Smooth muscle cell of the brain vasculature (primary cell): ENCODE measurements around the gene WDR49.

ENCODE experiments used
- DNase-seq: peaks from one replicate; pipeline ENCODE4 v3.0.0-alpha.2; 2012; ENCODE audit warnings: low read depth, low spot score

Gene WDR49

DNA sequence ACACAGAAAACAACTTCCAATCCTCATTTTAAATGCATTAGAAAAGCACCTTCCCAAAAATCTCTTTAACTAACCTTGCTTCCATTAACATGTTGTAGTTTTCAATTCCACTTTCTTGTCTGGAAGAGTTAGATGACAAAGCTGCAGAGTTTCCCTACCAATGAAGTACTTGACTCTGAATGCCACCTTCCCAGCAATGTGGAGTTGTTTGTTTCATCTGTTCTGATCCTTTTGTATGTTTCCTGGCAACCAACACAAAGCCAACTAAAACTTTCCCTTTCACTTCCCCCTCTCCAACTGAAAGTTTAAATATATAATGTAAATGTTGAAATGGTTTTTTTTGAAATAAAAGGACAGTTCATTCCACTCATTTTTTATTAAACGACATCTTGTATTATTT lies at the start of gene WDR49:
Gene WDR49, minus strand, starts transcription at position 183 of the 400 bp plus-strand sequence. CDS start 517 bp downstream, outside the sequence.
- no peak for DNase-seq

DNA sequence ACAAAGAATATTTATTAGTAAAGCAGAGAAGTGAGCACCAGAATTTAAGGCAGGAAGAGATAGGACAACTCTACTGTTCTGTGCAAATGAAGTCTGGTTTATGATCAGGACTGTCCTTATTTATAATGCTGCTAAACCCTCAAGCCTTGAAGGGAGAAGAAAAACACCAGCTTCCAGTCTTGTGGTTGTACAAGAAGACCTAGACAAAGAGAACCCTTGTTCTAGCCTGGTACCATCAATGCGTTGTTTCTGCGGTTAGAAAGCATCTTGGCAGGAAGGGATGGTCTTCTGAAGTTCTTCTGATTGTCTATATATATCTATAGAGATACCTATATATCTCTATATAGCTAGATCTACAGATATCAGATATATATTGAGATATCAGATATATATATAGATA lies 47.2 kb upstream of the WDR49 start:
- no peak for DNase-seq

GRCh38 chr3:167700046-167700445 lies 46.3 kb upstream of the WDR49 start:
- no peak for DNase-seq

DNA sequence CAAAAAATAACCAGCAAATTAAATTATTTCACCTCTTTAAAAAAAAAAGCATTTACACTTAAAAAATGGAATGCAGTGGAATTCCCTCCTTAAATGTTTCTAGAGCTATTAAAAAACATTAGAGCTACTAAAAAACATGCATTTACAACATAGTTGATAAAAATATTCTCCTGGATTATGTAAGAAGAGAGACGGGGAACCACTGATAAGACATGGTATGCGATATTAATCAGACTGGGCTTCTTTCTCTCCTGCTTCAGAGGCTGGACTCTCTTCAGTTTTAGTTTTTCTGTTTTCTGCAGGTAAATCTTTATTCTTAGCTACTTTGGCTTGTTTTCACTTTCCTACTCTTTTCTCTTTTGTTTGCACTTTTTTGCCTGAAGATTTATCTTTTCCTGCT lies 40.4 kb upstream of the WDR49 start:
- no peak for DNase-seq

GRCh38 chr3:167691366-167691765 lies 37.6 kb upstream of the WDR49 start:
- no peak for DNase-seq

- peak; percentile 32 for DNase-seq
Observed at GRCh38 chr3:167684388-167684993, 30.7 kb upstream of the WDR49 start.

- no peak for DNase-seq
Observed at GRCh38 chr3:167679526-167679925, 25.8 kb upstream of the WDR49 start.

- DNase-seq: no peak
Observed at GRCh38 chr3:167675848-167676247, 22.1 kb upstream of the WDR49 start.

- no peak for DNase-seq
Observed at GRCh38 chr3:167673221-167673620, 19.5 kb upstream of the WDR49 start.

DNA sequence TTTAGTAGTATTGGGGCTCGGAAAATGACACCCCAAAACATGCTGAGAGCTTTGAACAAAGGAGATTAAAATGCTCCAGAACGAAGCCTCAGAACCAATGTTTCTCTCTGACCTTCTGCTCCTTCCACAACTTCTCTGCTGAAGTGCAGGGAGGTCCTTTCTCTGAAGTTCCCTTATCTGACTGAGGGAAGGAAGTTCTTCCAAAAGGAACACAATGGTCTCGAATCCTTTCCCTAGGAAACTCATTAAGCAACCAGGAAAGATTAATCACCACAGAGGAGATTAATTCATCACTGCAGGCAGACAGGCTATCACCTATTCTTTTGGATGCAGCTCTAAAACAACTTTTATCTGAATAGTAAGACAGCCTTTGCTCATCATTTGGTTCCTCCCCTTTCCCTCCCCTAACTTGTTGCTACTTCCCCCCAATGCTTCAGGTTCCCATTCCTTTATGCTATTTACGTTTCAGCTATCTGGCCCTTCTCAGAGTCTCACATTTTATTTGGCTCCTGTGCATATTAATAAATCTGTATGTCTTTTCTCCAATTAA lies 18.2 kb upstream of the WDR49 start:
- DNase-seq: no peak

- DNase-seq: no peak
Observed at GRCh38 chr3:167669699-167670098, 16.0 kb upstream of the WDR49 start.

- DNase-seq: no peak
Observed at GRCh38 chr3:167668651-167669050, 14.9 kb upstream of the WDR49 start.

DNA sequence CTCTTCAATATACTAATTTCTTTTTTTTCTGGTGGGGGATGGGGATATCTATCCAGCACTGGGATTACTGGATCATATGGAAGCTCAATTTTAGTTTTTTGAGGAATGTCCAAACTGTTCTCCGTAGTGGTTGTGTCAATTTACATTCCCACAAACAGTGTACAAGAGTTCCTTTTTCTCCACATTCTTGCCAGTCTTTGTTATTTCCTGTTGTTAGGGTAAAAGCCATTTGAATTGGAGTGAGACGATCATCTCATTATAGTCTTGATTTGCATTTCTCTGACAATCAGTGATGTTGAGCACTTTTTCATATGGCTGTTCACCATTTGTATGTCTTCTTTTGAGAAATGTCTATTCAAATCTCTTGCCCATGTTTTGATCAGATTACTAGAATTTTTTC lies 12.8 kb upstream of the WDR49 start:
- no peak for DNase-seq

DNA sequence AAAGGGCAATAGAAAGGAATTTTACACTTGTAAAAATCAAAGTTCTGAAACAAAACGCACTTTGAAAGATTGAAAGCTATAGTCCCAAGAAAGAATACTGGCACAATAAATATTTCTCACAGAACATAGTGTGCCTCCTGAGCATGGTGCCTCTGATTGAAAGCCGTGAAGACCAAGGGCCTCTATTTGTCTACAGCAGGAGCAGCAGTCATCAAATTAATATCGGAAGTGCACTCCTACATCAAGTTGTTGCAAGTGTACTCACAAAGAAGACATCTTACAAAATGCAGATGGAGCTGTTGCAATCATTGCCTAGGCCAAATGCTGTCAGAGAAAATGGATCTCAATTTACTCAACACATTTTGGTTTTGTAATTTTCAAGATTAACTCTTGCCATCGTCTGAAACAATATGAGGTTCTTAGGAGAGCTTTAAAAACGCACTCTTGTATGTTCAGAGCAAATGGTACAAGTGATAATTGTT lies 9.2 kb upstream of the WDR49 start:
- no peak for DNase-seq

- DNase-seq: no peak
Observed at GRCh38 chr3:167657684-167658225, 4.0 kb upstream of the WDR49 start.

DNA sequence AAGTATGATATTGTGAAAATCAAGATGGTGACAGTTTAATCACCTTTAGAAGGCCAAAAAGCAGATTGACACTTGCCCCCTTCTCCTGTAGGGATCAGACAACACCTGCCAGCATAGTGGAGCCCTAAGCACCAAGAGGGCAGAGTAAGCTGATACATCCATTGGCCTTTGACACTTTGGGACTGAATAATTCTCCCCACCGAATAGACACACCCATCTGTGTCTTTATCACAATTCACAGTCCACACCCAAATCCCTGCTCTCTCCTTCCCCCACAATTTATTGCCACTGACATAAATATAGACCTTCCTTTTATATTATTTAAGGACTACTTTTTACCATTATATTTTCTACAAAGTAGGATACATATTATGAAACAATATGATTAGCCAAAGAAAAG lies 3.1 kb upstream of the WDR49 start:
- DNase-seq: no peak

GRCh38 chr3:167653155-167653554 lies 587 bp downstream of the WDR49 start:
- no peak for DNase-seq

DNA sequence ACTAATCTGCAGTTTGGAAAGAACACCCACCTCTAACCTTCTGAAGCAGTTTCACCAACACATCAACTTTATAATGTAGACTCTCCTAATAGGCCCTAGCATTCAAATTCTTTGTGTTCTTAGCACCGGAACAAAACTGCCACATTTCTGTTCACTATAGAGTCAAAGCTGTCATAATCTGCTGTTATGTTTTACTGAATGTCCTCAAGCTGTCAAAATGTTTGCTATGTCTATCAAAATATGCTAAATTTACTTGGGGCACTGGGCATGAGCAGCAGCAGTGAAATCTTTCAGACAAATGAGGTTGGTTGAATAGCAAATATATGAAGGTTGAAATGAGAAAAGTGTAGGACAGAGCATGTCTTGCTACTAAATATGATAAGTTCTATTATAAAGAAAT lies 1.9 kb downstream of the WDR49 start:
- DNase-seq: no peak

GRCh38 chr3:167650459-167650858 lies 3.3 kb downstream of the WDR49 start:
- DNase-seq: no peak

GRCh38 chr3:167649746-167650145 lies 4.0 kb downstream of the WDR49 start:
- DNase-seq: no peak

- no peak for DNase-seq
Observed at GRCh38 chr3:167644611-167645010, 9.1 kb downstream of the WDR49 start.

GRCh38 chr3:167631471-167631870 lies 22.3 kb downstream of the WDR49 start:
- no peak for DNase-seq

DNA sequence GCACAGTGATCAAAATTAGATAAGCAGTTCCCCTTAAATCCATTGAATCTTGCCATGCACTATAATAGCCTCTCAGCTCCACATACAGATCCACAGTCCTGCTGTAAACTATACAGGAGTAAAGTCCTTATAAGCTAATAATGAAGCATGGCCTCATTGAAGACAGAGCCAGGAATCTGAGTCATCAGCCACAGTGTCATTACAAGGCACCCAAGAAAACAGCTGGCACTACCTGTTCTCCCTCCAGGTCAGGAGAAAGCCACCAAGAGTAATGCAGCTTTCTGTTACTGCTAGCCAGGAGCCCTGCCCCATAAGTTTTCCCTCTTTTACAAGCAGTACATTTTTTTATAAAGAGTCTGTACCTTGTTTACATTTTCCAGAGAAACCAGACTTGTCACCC lies 27.3 kb downstream of the WDR49 start:
- DNase-seq: no peak
